NT2/D1 (cell line): Measurements from ENCODE around the gene ROPN1L.
A peak's percentile ranks its signal among the peaks of the same experiment; 100 is the strongest.

ENCODE experiments used
- DNase-seq: peaks from one replicate; pipeline ENCODE4 v3.0.0-alpha.2; 2011; ENCODE audit warnings: low read depth, low spot score
- H3K27me3 ChIP-seq: 2 replicates; pipeline ENCODE4 v1.6.0; 2011; ENCODE audit warnings: mild to moderate bottlenecking; ENCODE audit not compliant: insufficient read length, insufficient read depth
- H3K36me3 ChIP-seq: 2 replicates; pipeline ENCODE4 v1.6.1; 2011; ENCODE audit warnings: mild to moderate bottlenecking, low read length, mixed read lengths; ENCODE audit not compliant: insufficient read depth, insufficient read length
- H3K4me1 ChIP-seq: 2 replicates; pipeline ENCODE4 v1.5.1; 2011; ENCODE audit not compliant: insufficient read depth, insufficient read length
- H3K4me3 ChIP-seq: 2 replicates; pipeline ENCODE4 v1.5.1; 2011; ENCODE audit warnings: low read depth; ENCODE audit not compliant: insufficient read length
- H3K9ac ChIP-seq: 2 replicates; pipeline ENCODE4 v1.6.0; 2011; ENCODE audit warnings: low read depth; ENCODE audit not compliant: insufficient read length
- H3K9me3 ChIP-seq: 2 replicates; pipeline ENCODE4 v1.5.1; 2011; ENCODE audit warnings: mild to moderate bottlenecking, low read length; ENCODE audit not compliant: insufficient read depth
- SUZ12 ChIP-seq: IDR thresholded peaks from 2 replicates; pipeline ENCODE4 v1.6.1; 2011; ENCODE audit not compliant: insufficient read length, insufficient read depth; ENCODE audit errors: extremely low read depth
- YY1 ChIP-seq: IDR thresholded peaks from 2 replicates; pipeline ENCODE4 v1.6.1; 2011; ENCODE audit not compliant: insufficient read length, insufficient read depth
- ZNF274 ChIP-seq: IDR thresholded peaks from 2 replicates; pipeline ENCODE4 v1.6.1; 2011; ENCODE audit warnings: mild to moderate bottlenecking, low read depth, low read length

The ROPN1L gene

GRCh38 chr5:10441992-10442435 is 335 bp downstream of the ROPN1L start:
- DNase-seq = no peak
- peak overlapping the region; percentile 69 for H3K4me3 ChIP-seq
- peak overlapping the region; percentile 77 for H3K9ac ChIP-seq
- H3K27me3 ChIP-seq = peaks cover 19% of the 10 kb centered on the region
- H3K36me3 ChIP-seq = no peaks in the 10 kb centered on the region
- no peaks in the 10 kb centered on the region for H3K9me3 ChIP-seq
- H3K4me1 ChIP-seq = peaks cover 2% of the 10 kb centered on the region
- TF ChIP-seq ZNF274 (no peak), YY1 (no peak), SUZ12 (peak; percentile 70)

- Histone ChIP-seq H3K36me3 (no peaks in the 10 kb centered on the region), H3K4me3 (peak overlapping the region; percentile 69), H3K9ac (peak overlapping the region; percentile 77), H3K9me3 (no peaks in the 10 kb centered on the region), H3K27me3 (peaks cover 19% of the 10 kb centered on the region), H3K4me1 (peaks cover 2% of the 10 kb centered on the region)
- no peak for DNase-seq
- TF ChIP-seq SUZ12 (no peak), YY1 (no peak), ZNF274 (no peak)
These were observed 897 bp downstream of the ROPN1L start for GRCh38 chr5:10442576-10442975.

DNA sequence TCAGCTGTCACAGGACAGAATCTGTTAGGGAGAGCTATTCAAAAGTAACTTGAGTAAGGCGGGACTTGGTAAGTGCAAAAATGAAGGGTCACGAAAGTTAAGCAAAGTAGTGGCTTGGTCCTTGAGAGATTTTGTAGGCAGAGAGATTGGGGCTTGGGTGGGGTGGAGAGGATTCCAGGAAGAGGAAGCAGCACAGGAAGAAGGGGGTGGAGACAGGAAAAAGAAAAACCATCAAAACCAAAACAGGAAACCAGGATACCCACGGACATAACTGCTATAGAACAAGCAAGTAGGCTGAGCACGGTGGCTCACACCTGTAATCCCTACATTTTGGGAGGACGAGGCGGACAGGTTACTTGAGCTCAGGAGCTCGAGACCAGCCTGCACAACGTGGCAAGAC is 3.7 kb downstream of the ROPN1L start:
- Histone ChIP-seq H3K36me3 (no peaks in the 10 kb centered on the region), H3K9ac (no peak overlapping the region), H3K27me3 (peaks cover 19% of the 10 kb centered on the region), H3K4me3 (no peak overlapping the region), H3K4me1 (peaks cover 2% of the 10 kb centered on the region), H3K9me3 (no peaks in the 10 kb centered on the region)
- no peak for DNase-seq
- TF ChIP-seq YY1 = no peak
- no peak for TF ChIP-seq ZNF274
- no peak for TF ChIP-seq SUZ12

GRCh38 chr5:10446490-10446889 is 4.8 kb downstream of the ROPN1L start:
- no peak for DNase-seq
- Histone ChIP-seq H3K36me3 (no peaks in the 10 kb centered on the region), H3K27me3 (peaks cover 19% of the 10 kb centered on the region), H3K9me3 (no peaks in the 10 kb centered on the region), H3K4me3 (no peak overlapping the region), H3K4me1 (peaks cover 2% of the 10 kb centered on the region), H3K9ac (no peak overlapping the region)
- TF ChIP-seq YY1 (no peak), SUZ12 (no peak), ZNF274 (no peak)

DNA sequence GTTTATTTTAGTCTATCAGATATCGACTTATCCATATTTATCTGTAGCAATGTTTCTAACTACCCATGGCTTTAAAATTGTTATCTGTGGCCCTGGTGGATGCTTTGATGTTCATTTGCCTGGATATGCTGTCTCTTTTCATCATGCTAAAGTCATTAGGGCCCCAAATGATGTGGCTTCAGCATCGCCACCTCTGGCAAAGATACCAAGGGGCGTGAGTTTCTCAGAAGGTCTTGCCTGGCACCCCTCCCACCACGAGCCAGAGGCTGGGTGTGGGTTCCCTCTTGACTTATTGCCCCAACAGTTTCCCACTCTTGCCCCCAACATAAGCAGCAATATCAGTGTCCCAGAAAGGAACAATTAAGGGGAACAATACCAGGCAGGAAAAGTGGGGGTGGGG is 5.4 kb downstream of the ROPN1L start:
- DNase-seq = no peak
- no peaks in the 10 kb centered on the region for H3K9me3 ChIP-seq
- H3K36me3 ChIP-seq = no peaks in the 10 kb centered on the region
- TF ChIP-seq SUZ12 (no peak), ZNF274 (no peak), YY1 (no peak)
- H3K4me1 ChIP-seq = peaks cover 2% of the 10 kb centered on the region
- no peak overlapping the region for H3K4me3 ChIP-seq
- H3K27me3 ChIP-seq = peaks cover 16% of the 10 kb centered on the region
- H3K9ac ChIP-seq = no peak overlapping the region

DNA sequence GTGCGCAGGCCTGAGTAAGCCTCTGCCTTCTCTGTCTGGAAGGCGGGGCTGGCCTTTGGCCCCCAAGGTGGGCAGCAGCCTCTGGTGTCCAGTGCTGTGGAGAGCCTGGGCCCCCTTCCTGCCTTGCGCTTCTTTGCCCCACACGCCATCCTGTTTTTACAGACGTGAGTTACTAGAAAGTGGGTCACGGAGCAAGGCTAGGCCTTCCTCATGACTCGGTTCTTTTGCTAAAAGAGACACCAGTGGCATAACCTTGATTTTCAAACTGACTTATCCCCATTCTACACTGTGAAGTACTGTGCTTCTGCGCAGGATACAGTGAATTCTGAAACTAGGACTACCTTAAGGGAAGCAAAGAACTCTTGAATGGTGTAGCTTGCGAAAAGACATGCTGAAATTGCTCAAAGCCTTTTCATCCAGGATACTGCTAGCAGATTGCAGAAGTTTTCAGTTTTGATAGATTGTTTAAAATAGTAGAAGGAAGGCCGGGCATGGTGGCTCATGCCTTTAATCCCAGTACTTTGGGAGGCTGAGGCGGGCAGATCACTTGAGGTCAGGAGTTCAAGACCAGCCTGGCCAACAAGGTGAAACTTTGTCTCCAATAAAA is 7.2 kb downstream of the ROPN1L start:
- no peak for DNase-seq
- Histone ChIP-seq H3K4me1 (peaks cover 4% of the 10 kb centered on the region), H3K27me3 (peaks cover under 1% of the 10 kb centered on the region), H3K4me3 (no peak overlapping the region), H3K9ac (no peak overlapping the region), H3K36me3 (no peaks in the 10 kb centered on the region), H3K9me3 (no peaks in the 10 kb centered on the region)
- TF ChIP-seq YY1 = no peak
- TF ChIP-seq SUZ12 = no peak
- no peak for TF ChIP-seq ZNF274

- DNase-seq = no peak
These were observed 9.6 kb downstream of the ROPN1L start for GRCh38 chr5:10451137-10451824.

More at GRCh38 chr5:10451137-10451824, 9.6 kb downstream of the ROPN1L start:
- H3K36me3 ChIP-seq = no peaks in the 10 kb centered on the region
- H3K9me3 ChIP-seq = no peaks in the 10 kb centered on the region
- no peak overlapping the region for H3K9ac ChIP-seq
- no peaks in the 10 kb centered on the region for H3K27me3 ChIP-seq
- H3K4me3 ChIP-seq = no peak overlapping the region
- H3K4me1 ChIP-seq = peaks cover 10% of the 10 kb centered on the region
- TF ChIP-seq SUZ12 = no peak
- TF ChIP-seq YY1 = no peak
- no peak for TF ChIP-seq ZNF274
